GM19324 (cell line): ENCODE measurements around the gene PRPH2.

Experiments used
- ATAC-seq: cut with Tn5 transposase; IDR thresholded peaks from one replicate; pipeline ENCODE4 v1.9.1; 2021; ENCODE audit warnings: mild to moderate bottlenecking, moderate library complexity; ENCODE audit not compliant: unreplicated experiment, low FRiP score

The PRPH2 gene

DNA sequence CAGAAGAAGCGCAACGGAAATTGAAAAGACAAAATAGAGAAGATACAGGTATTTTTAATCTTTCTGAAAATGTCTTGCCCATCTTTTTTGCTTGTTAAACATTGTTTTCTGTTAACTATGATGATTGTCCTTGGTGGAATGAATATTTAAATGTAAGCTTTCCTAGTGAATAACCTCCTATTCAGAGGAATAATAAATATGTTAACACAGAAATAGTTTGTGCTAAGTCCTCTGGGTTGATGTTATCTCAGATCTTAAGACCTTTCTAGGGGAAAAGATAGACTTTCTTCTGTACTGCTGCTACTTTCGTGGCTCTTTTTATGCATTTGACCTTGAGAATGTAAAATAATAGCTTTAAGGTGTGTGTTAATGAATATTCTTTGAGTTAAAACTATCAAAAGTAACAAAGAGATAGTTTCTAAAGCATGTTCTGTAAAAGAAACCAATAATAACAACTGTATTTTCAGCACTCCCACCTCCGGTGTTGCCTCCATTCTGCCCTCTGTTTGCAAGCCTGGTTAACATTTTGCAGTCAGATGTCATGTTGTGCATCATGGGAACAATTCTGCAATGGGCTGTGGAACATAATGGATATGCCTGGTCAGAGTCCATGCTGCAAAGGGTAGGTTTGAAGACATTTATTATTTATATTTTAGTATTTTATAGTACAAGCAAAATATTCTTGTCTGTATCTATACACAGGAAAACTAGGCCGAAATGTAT lies 70.2 kb downstream of the PRPH2 start:
- ATAC-seq, result no peak
